Mesendoderm (in vitro differentiated cells): ENCODE data around the gene PPP1R16B.

Source experiments
- DNase-seq: peaks from one replicate; pipeline ENCODE4 v3.0.0; 2013
- H2AK5ac ChIP-seq: 2 replicates; pipeline ENCODE4 v1.6.1; 2013; ENCODE audit warnings: low read length, inconsistent platforms
- H2BK120ac ChIP-seq: 2 replicates; pipeline ENCODE4 v1.6.1; 2013; ENCODE audit warnings: low read depth, mild to moderate bottlenecking, low read length, moderate library complexity, mixed read lengths
- H2BK15ac ChIP-seq: replicated peaks from 2 replicates; pipeline ENCODE4 v1.6.1; 2013; ENCODE audit warnings: low read depth, mild to moderate bottlenecking, moderate library complexity
- H2BK5ac ChIP-seq: 2 replicates; pipeline ENCODE4 v1.6.1; 2013; ENCODE audit warnings: low read length, inconsistent platforms
- H3K18ac ChIP-seq: 2 replicates; pipeline ENCODE4 v1.6.1; 2013; ENCODE audit warnings: mild to moderate bottlenecking, low read length, mixed read lengths
- H3K23ac ChIP-seq: one replicate; pipeline ENCODE4 v1.6.1; 2013; ENCODE audit warnings: low read length
- H3K27ac ChIP-seq: 2 replicates; pipeline ENCODE4 v1.5.1; 2013; ENCODE audit warnings: low read depth, mild to moderate bottlenecking, inconsistent platforms, low read length, moderate library complexity
- H3K27me3 ChIP-seq: 2 replicates; pipeline ENCODE4 v1.6.1; 2013; ENCODE audit warnings: low read length, control low read depth, mild to moderate bottlenecking, inconsistent platforms; ENCODE audit not compliant: insufficient read depth, poor library complexity
- H3K36me3 ChIP-seq: 2 replicates; pipeline ENCODE4 v1.6.1; 2013; ENCODE audit warnings: low read length, inconsistent platforms; ENCODE audit not compliant: control insufficient read depth, insufficient read depth
- H3K4ac ChIP-seq: one replicate; pipeline ENCODE4 v1.6.1; 2013; ENCODE audit warnings: low read depth, mild to moderate bottlenecking, low read length, moderate library complexity
- H3K4me1 ChIP-seq: 2 replicates; pipeline ENCODE4 v1.6.1; 2013; ENCODE audit warnings: low read depth, low read length, inconsistent platforms; ENCODE audit not compliant: control insufficient read depth
- H3K4me2 ChIP-seq: 2 replicates; pipeline ENCODE4 v1.6.1; 2013; ENCODE audit warnings: low read length
- H3K4me3 ChIP-seq: 2 replicates; pipeline ENCODE4 v1.5.1; 2013; ENCODE audit warnings: mild to moderate bottlenecking, low read length
- H3K56ac ChIP-seq: one replicate; pipeline ENCODE4 v1.6.1; 2013; ENCODE audit warnings: low read length
- H3K79me1 ChIP-seq: 2 replicates; pipeline ENCODE4 v1.6.1; 2013; ENCODE audit warnings: low read length, inconsistent platforms
- H3K79me2 ChIP-seq: 2 replicates; pipeline ENCODE4 v1.6.1; 2013; ENCODE audit warnings: mild to moderate bottlenecking, low read length; ENCODE audit not compliant: control insufficient read depth, insufficient read depth
- H3K9ac ChIP-seq: 2 replicates; pipeline ENCODE4 v1.6.1; 2013; ENCODE audit warnings: low read length, inconsistent platforms
- H4K5ac ChIP-seq: one replicate; pipeline ENCODE4 v1.6.1; 2013; ENCODE audit warnings: low read length
- H4K8ac ChIP-seq: one replicate; pipeline ENCODE4 v1.6.1; 2013; ENCODE audit warnings: low read depth, mild to moderate bottlenecking, control low read depth, low read length, moderate library complexity
- WGBS: extraction: QIAGEN DNeasy Blood & Tissue Kit; methylation state at CpG from one replicate; pipeline ENCODE4 v1.1.7; 2013; ENCODE audit warnings: low lambda C conversion rate, missing lambda C conversion rate; ENCODE audit not compliant: insufficient coverage; ENCODE audit errors: extremely low coverage; 5-methylcytosine and 5-hydroxymethylcytosine counted together
- small RNA-seq: library from polyadenylated mRNA; stranded (forward); fragments of <200 nt; extraction: miRNeasy Mini kit (QIAGEN cat#:217004); gene quantifications from one replicate; pipeline ENCODE3, GENCODE V24; 2013; ENCODE audit not compliant: insufficient read depth

PPP1R16B gene

GRCh38 chr20:38965264-38965663, 159.8 kb downstream of the PPP1R16B start:
- Histone ChIP-seq H4K8ac (no peak overlapping the region), H3K4me3 (no peak overlapping the region), H4K5ac (no peak overlapping the region), H3K18ac (no peak overlapping the region), H3K27ac (no peak overlapping the region), H3K27me3 (no peaks in the 10 kb centered on the region), H3K4me1 (no peaks in the 10 kb centered on the region), H3K23ac (no peak overlapping the region), H3K56ac (no peak overlapping the region), H2BK15ac (no peak overlapping the region), H3K9ac (no peak overlapping the region), H3K79me1 (peaks cover 17% of the 10 kb centered on the region), H2BK5ac (no peak overlapping the region), H3K4me2 (no peak overlapping the region), H3K4ac (no peak overlapping the region), H3K79me2 (peaks cover 16% of the 10 kb centered on the region), H2AK5ac (no peak overlapping the region), H2BK120ac (no peak overlapping the region), H3K36me3 (no peaks in the 10 kb centered on the region)
- no peak for DNase-seq

- H3K4me3 ChIP-seq: no peak overlapping the region
- H2AK5ac ChIP-seq: no peak overlapping the region
- no peak overlapping the region for H4K8ac ChIP-seq
- H4K5ac ChIP-seq: no peak overlapping the region
- H3K9ac ChIP-seq: no peak overlapping the region
- no peaks in the 10 kb centered on the region for H3K27me3 ChIP-seq
- H3K18ac ChIP-seq: no peak overlapping the region
- H3K23ac ChIP-seq: no peak overlapping the region
- no peaks in the 10 kb centered on the region for H3K4me1 ChIP-seq
- H3K79me2 ChIP-seq: peaks cover 10% of the 10 kb centered on the region
- no peaks in the 10 kb centered on the region for H3K36me3 ChIP-seq
- H3K4ac ChIP-seq: no peak overlapping the region
- H3K4me2 ChIP-seq: no peak overlapping the region
- H2BK15ac ChIP-seq: no peak overlapping the region
- H3K79me1 ChIP-seq: peaks cover 14% of the 10 kb centered on the region
- no CpG with 5 or more reads among the region's 6 CpGs for WGBS
- no peak overlapping the region for H3K56ac ChIP-seq
- H2BK120ac ChIP-seq: no peak overlapping the region
- H2BK5ac ChIP-seq: no peak overlapping the region
- no peak overlapping the region for H3K27ac ChIP-seq
- DNase-seq: no peak
Observed at GRCh38 chr20:38968090-38968489, 162.6 kb downstream of the PPP1R16B start.

DNA sequence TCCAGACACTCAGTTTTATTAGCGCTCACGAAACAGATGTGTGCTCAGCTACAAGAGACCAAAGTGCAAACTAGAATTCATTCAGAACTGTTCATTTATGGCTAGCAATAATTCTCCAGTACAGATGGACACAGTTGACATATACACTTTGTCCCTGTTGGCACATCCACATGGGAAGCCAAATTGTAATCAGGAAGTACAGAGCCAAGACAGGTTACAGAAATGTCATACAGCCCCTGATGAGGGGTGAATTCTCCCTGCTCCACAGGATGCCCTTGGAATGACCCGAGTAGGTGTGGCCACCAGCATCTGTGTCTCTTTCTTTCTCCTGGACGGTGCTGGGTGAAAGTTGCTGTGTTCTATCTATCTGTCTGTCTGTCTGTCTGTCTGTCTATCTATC, 164.2 kb downstream of the PPP1R16B start:
- no peak overlapping the region for H3K27ac ChIP-seq
- H3K4me1 ChIP-seq: no peaks in the 10 kb centered on the region
- H2BK5ac ChIP-seq: no peak overlapping the region
- no peak overlapping the region for H3K9ac ChIP-seq
- no peak overlapping the region for H2BK120ac ChIP-seq
- no peak overlapping the region for H2BK15ac ChIP-seq
- no peak overlapping the region for H3K23ac ChIP-seq
- WGBS: no CpG with 5 or more reads among the region's 4 CpGs
- no peak overlapping the region for H2AK5ac ChIP-seq
- H3K18ac ChIP-seq: no peak overlapping the region
- no peaks in the 10 kb centered on the region for H3K36me3 ChIP-seq
- H3K79me2 ChIP-seq: peaks cover 8% of the 10 kb centered on the region
- H3K56ac ChIP-seq: no peak overlapping the region
- no peak overlapping the region for H3K4me2 ChIP-seq
- H3K4me3 ChIP-seq: no peak overlapping the region
- no peaks in the 10 kb centered on the region for H3K27me3 ChIP-seq
- peaks cover 13% of the 10 kb centered on the region for H3K79me1 ChIP-seq
- DNase-seq: no peak
- H3K4ac ChIP-seq: no peak overlapping the region
- no peak overlapping the region for H4K5ac ChIP-seq
- H4K8ac ChIP-seq: no peak overlapping the region

DNA sequence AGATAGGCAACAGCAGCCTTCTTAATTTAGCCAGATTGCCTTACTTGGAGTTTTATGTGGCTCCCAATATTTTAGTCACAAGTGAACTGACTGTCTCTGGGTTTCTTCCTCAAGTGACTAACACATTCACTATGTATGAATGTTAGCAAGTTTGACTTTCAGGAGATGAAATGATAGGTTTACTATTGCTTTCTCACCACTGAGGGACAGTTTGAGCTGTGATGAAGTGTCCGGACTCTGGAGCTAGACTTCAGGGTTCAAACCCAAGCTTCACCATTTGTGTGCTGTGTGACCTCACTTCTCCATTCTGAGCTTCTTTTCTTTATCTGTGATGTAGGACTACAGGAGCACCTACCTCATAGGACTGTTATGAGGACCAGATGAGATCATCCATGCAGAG, 164.8 kb downstream of the PPP1R16B start:
- Histone ChIP-seq H2BK120ac (no peak overlapping the region), H3K27ac (no peak overlapping the region), H3K4me2 (no peak overlapping the region), H3K4me3 (no peak overlapping the region), H2BK5ac (no peak overlapping the region), H4K5ac (no peak overlapping the region), H3K4me1 (no peaks in the 10 kb centered on the region), H3K79me2 (peaks cover 3% of the 10 kb centered on the region), H3K9ac (no peak overlapping the region), H3K56ac (no peak overlapping the region), H2BK15ac (no peak overlapping the region), H3K79me1 (peaks cover 10% of the 10 kb centered on the region), H4K8ac (no peak overlapping the region), H3K36me3 (no peaks in the 10 kb centered on the region), H3K4ac (no peak overlapping the region), H3K18ac (no peak overlapping the region), H2AK5ac (no peak overlapping the region), H3K23ac (no peak overlapping the region), H3K27me3 (no peaks in the 10 kb centered on the region)
- WGBS: no CpG with 5 or more reads among the region's 1 CpG
- no peak for DNase-seq

Small RNA genes within 50 kb of the gene (small RNA-seq; reads per million reads assigned to genes)
- 1.1 reads per million for gene AL023803.1
